ENCODE results near the gene OR11H1. TPM values are rescaled to one million over a fixed set of nuclear protein-coding genes. Genes with fewer than 3 reads are reported as not detected.
"Not testable (repeated sequence)": the region's sequence is repeated elsewhere in the genome, so short reads cannot be mapped to it uniquely, and the experiment has no call there.

OR11H1 gene, protein sequence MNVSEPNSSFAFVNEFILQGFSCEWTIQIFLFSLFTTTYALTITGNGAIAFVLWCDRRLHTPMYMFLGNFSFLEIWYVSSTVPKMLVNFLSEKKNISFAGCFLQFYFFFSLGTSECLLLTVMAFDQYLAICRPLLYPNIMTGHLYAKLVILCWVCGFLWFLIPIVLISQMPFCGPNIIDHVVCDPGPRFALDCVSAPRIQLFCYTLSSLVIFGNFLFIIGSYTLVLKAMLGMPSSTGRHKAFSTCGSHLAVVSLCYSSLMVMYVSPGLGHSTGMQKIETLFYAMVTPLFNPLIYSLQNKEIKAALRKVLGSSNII
- not detected for total RNA-seq

- H3K4me1 Mint-ChIP-seq; H3K27me3 Mint-ChIP-seq; H3K9me3 Mint-ChIP-seq (ENCODE audit: low read depth); intact Hi-C loops (cut with DNase I, micrococcal nuclease); POLR2A ChIA-PET; H3K36me3 Mint-ChIP-seq (ENCODE audit: low read depth); H3K27ac Mint-ChIP-seq; H3K4me3 Mint-ChIP-seq; CTCF ChIA-PET; ATAC-seq; DNase-seq: not testable (repeated sequence)
These were observed at the start of gene OR11H1 for GRCh38 chr22:15527892-15528291. OR11H1 (plus strand) TSS chr22:15528192; CDS start chr22:15528192, 0 bp downstream.

DNA sequence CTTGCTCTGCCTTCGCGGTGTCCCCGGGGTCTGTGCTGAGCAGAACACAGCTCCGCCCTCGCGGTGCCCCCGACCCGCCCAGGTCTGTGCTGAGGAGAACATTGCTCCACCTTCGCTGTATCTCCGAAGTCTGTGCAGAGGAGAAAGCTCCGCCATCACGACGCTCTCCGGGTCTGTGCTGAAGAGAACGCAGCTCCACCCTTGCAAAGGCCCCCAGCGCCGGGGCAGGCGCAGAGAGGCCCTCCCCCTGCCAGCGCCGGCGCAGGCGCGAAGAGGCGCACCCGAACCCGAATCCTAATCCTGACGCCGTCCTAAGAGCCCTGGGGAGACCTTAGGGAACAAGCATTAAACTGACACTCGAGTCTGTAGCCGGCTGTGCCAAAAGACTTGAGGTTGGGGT lies 18.0 kb upstream of the OR11H1 start:
- CTCF ChIA-PET, H3K27me3 Mint-ChIP-seq: not testable (repeated sequence)

DNA sequence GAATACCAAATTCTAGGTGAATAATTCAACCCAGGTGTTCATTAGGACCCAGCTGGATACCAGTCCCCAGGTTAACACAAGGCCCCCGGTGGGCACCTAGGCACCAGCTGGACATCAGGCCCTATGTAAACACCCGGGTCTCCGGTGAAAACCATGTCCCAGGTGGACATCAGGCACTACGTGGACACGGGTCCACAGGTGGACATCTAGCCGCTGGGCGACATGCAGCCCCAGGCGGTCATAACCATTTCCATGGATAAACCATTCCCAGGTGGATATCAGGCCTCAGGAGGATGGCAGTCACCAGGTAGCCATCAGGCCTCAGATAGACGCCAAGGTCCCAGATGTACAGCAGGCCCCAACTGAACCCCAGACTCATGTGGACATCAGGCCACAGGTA lies 12.1 kb upstream of the OR11H1 start:
- POLR2A ChIA-PET; H3K36me3 Mint-ChIP-seq (ENCODE audit: low read depth); H3K27me3 Mint-ChIP-seq; H3K4me1 Mint-ChIP-seq; CTCF ChIA-PET; H3K4me3 Mint-ChIP-seq; H3K27ac Mint-ChIP-seq; intact Hi-C loops (cut with DNase I, micrococcal nuclease); ATAC-seq; DNase-seq; H3K9me3 Mint-ChIP-seq (ENCODE audit: low read depth): not testable (repeated sequence)

More for the DNA sequence above, 18.0 kb upstream of the OR11H1 start:
- H3K9me3 Mint-ChIP-seq (ENCODE audit: low read depth); POLR2A ChIA-PET; H3K36me3 Mint-ChIP-seq (ENCODE audit: low read depth); DNase-seq; ATAC-seq; H3K27ac Mint-ChIP-seq; intact Hi-C loops (cut with DNase I, micrococcal nuclease); H3K4me1 Mint-ChIP-seq; H3K4me3 Mint-ChIP-seq: not testable (repeated sequence)

DNA sequence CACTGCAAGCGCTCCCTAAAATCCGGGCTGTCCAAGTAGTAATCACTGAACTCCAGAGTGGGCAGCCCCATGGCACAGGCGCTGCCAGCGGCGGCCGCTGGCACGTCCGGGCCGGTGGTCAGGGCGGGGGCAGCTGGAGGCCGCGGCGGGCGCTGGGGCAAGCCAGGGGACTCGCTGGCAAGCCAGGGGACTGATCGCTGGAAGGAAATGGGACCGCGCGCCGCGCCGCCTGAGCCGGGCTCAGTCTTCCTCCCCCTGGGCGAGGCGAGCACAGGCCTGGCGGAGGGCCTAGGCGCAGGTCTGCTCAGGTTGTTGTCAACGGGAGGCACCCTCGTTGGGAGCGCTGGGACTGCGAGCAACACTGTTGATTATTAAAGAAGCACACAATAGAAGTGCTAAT lies 25.8 kb downstream of the OR11H1 start:
- H3K9me3 Mint-ChIP-seq (ENCODE audit: low read depth); H3K36me3 Mint-ChIP-seq (ENCODE audit: low read depth); H3K4me1 Mint-ChIP-seq; H3K4me3 Mint-ChIP-seq; ATAC-seq; DNase-seq; POLR2A ChIA-PET; intact Hi-C loops (cut with DNase I, micrococcal nuclease); CTCF ChIA-PET; H3K27ac Mint-ChIP-seq; H3K27me3 Mint-ChIP-seq: not testable (repeated sequence)

GRCh38 chr22:15563461-15563860 lies 35.5 kb downstream of the OR11H1 start:
- ATAC-seq; CTCF ChIA-PET; POLR2A ChIA-PET; H3K27me3 Mint-ChIP-seq; H3K36me3 Mint-ChIP-seq (ENCODE audit: low read depth); H3K4me3 Mint-ChIP-seq; DNase-seq; intact Hi-C loops (cut with DNase I, micrococcal nuclease); H3K27ac Mint-ChIP-seq; H3K9me3 Mint-ChIP-seq (ENCODE audit: low read depth); H3K4me1 Mint-ChIP-seq: not testable (repeated sequence)

DNA sequence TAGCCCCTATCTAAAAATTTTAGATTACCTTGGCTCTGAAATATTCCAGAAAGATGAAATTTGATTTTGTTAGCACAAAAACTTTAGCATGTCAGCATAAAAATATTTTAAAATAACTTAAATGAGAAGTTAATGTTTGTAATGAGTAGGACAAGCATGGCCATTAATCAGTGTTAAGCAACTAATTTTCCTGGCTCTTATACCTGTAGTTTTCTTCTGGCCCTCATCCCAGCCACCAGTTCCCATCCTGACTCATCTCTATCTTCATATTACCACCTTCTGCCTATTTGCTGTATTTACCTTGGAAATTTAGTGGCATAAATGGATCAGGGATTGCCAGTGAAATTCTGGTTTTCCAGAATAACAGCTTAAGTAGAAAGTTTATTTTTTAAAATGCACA lies 37.1 kb downstream of the OR11H1 start:
- H3K4me1 Mint-ChIP-seq; H3K4me3 Mint-ChIP-seq; H3K36me3 Mint-ChIP-seq (ENCODE audit: low read depth); intact Hi-C loops (cut with DNase I, micrococcal nuclease); ATAC-seq; DNase-seq; POLR2A ChIA-PET; H3K9me3 Mint-ChIP-seq (ENCODE audit: low read depth); H3K27ac Mint-ChIP-seq; H3K27me3 Mint-ChIP-seq; CTCF ChIA-PET: not testable (repeated sequence)

Other genes with a start within 250 kb of the OR11H1 start
- gene POTEH, start 161.8 kb downstream of the OR11H1 start, total RNA-seq: not detected

All from activated CD4-positive, alpha-beta T cell treated with anti-CD3 and anti-CD28 coated beads for 36 hours (primary cell).